Prostate gland (tissue), 2 donors: ENCODE data around the gene ENPP7. TPM values are rescaled to one million over a fixed set of nuclear protein-coding genes. Genes with fewer than 3 reads are reported as not detected.

Experiments
- DNase-seq: peaks from one replicate; pipeline ENCODE4 v3.0.0-alpha.2; 2019; ENCODE audit warnings: low spot score
- H3K27ac ChIP-seq, 2 donors: fragments of 200-600 bp; sonication (generic); 2 replicates each; pipeline ENCODE4 v1.5.1; 2017 to 2019
- H3K27me3 ChIP-seq: fragments of 200-600 bp; sonication (generic); replicated peaks from 2 replicates; pipeline ENCODE4 v1.5.1; 2019; ENCODE audit not compliant: insufficient read depth
- H3K36me3 ChIP-seq, 2 donors: fragments of 200-600 bp; sonication (generic); 1 replicate in 1 of 2; 2 replicates in 1 of 2; pipeline versions ENCODE4 v1.5.1 to v1.8.1; 2017 to 2019
- H3K4me1 ChIP-seq: fragments of 200-600 bp; sonication (generic); replicated peaks from 2 replicates; pipeline ENCODE4 v1.5.1; 2019
- H3K4me3 ChIP-seq, 2 donors: fragments of 200-600 bp; sonication (generic); 2 replicates each; pipeline ENCODE4 v1.5.1; 2017 to 2019
- H3K9me3 ChIP-seq: fragments of 200-600 bp; sonication (generic); 2 replicates; pipeline ENCODE4 v1.5.1; 2017
- CTCF ChIP-seq, 4 experiments: fragments of 200-600 bp in 2 of 4; fragments of 450-650 bp in 2 of 4; sonication (generic) in 2 of 4; IDR thresholded peaks; 1 replicate in 3 of 4; 2 replicates in 1 of 4; pipeline ENCODE4 v1.5.1; 2016 to 2019; ENCODE audit warnings: antibody characterized with exemption in 4 of 4, mild to moderate bottlenecking in 2 of 4, moderate library complexity in 2 of 4
- POLR2A ChIP-seq: fragments of 450-650 bp; IDR thresholded peaks from one replicate; pipeline ENCODE4 v1.6.1; 2016; ENCODE audit warnings: antibody characterized with exemption, mild to moderate bottlenecking
- POLR2AphosphoS5 ChIP-seq: sonication (generic); formaldehyde crosslinking; IDR thresholded peaks from one replicate; pipeline ENCODE4 v1.6.1; 2017; ENCODE audit warnings: antibody characterized with exemption
- WGBS: methylation state at CpG from one replicate; pipeline ENCODE4 v1.1.5; 2018; 5-methylcytosine and 5-hydroxymethylcytosine counted together
- intact Hi-C: fragments of 100-400 bp; cut with DNase I; formaldehyde crosslinking; loops from one replicate; pipeline ENCODE4 v1.14.2; 2022
- total RNA-seq, 2 donors: library from RNA; depleted of rRNA; stranded (reverse); fragments of >200 nt; gene quantifications; one replicate each; pipeline ENCODE4 v1.1.0, GENCODE V29; 2016

ENPP7 gene
- total RNA-seq, 2 donors from 2014 or later = not detected

GRCh38 chr17:79747508-79748294 lies 17.0 kb downstream of the ENPP7 start:
- intact Hi-C loops = loop anchor here (10.0 kb wide), 1 partner anchor 167 kb away; no protein-coding TSS in a partner anchor
- TF ChIP-seq CTCF (IDR thresholded peaks at IDR 0.05) (no peak), POLR2A (no peak), POLR2AphosphoS5 (no peak)
- no peak overlapping the region for H3K27ac ChIP-seq
- WGBS = 3% methylated on average over 46 of the region's 74 CpGs
- no peaks in the 10 kb centered on the region for H3K9me3 ChIP-seq
- no peak for DNase-seq
- no peaks in the 10 kb centered on the region for H3K36me3 ChIP-seq
- H3K27me3 ChIP-seq = peaks cover 17% of the 10 kb centered on the region
- no peaks in the 10 kb centered on the region for H3K4me1 ChIP-seq
- no peak overlapping the region for H3K4me3 ChIP-seq

- H3K4me3 ChIP-seq = no peak overlapping the region
- no peaks in the 10 kb centered on the region for H3K9me3 ChIP-seq
- H3K4me1 ChIP-seq = no peaks in the 10 kb centered on the region
- 33% methylated on average over 13 of the region's 55 CpGs for WGBS
- no peak for DNase-seq
- no peak for TF ChIP-seq POLR2AphosphoS5
- TF ChIP-seq POLR2A = no peak
- no peak for TF ChIP-seq CTCF (IDR thresholded peaks at IDR 0.05)
- intact Hi-C loops = loop anchor here (10.0 kb wide), 1 partner anchor 166 kb away; no protein-coding TSS in a partner anchor
- no peaks in the 10 kb centered on the region for H3K36me3 ChIP-seq
- H3K27ac ChIP-seq = no peak overlapping the region
- peaks cover 17% of the 10 kb centered on the region for H3K27me3 ChIP-seq
Measured at GRCh38 chr17:79748295-79749099, 17.8 kb downstream of the ENPP7 start.

GRCh38 chr17:79749156-79749815 lies 18.5 kb downstream of the ENPP7 start:
- H3K4me3 ChIP-seq = no peak overlapping the region
- H3K4me1 ChIP-seq = no peaks in the 10 kb centered on the region
- DNase-seq = no peak
- peaks cover 17% of the 10 kb centered on the region for H3K27me3 ChIP-seq
- WGBS = 48% methylated on average over 3 of the region's 3 CpGs
- intact Hi-C loops = loop anchor here (10.0 kb wide), 1 partner anchor 166 kb away; no protein-coding TSS in a partner anchor
- H3K9me3 ChIP-seq = no peaks in the 10 kb centered on the region
- H3K36me3 ChIP-seq = no peaks in the 10 kb centered on the region
- TF ChIP-seq CTCF (IDR thresholded peaks at IDR 0.05) = no peak
- TF ChIP-seq POLR2AphosphoS5 = no peak
- no peak for TF ChIP-seq POLR2A
- H3K27ac ChIP-seq = no peak overlapping the region

GRCh38 chr17:79749958-79750357 lies 19.2 kb downstream of the ENPP7 start:
- peaks cover 17% of the 10 kb centered on the region for H3K27me3 ChIP-seq
- 62% methylated on average over 3 of the region's 3 CpGs for whole genome bisulfite sequencing
- no peaks in the 10 kb centered on the region for H3K4me1 ChIP-seq
- no peak for DNase-seq
- H3K4me3 ChIP-seq = no peak overlapping the region
- H3K36me3 ChIP-seq = no peaks in the 10 kb centered on the region
- TF ChIP-seq CTCF (IDR thresholded peaks at IDR 0.05) = no peak
- TF ChIP-seq POLR2AphosphoS5 = no peak
- TF ChIP-seq POLR2A = no peak
- intact Hi-C loops = loop anchor here (10.0 kb wide), 1 partner anchor 165 kb away; no protein-coding TSS in a partner anchor
- H3K9me3 ChIP-seq = no peaks in the 10 kb centered on the region
- no peak overlapping the region for H3K27ac ChIP-seq
